Embryonic facial prominence (tissue), 1 donor: Measurements from ENCODE around the gene BAZ2B.
"Not testable (repeated sequence)": the region's sequence is repeated elsewhere in the genome, so short reads cannot be mapped to it uniquely, and the experiment has no call there.

Experiments
- DNase-seq: peaks from one replicate; pipeline ENCODE4 v3.0.0-alpha.2; 2016; ENCODE audit errors: extremely low spot score

BAZ2B gene

GRCh38 chr2:159419403-159419802 lies 196.9 kb downstream of the BAZ2B start:
- no peak for DNase-seq

- no peak for DNase-seq
Observed at GRCh38 chr2:159411460-159411859, 204.9 kb downstream of the BAZ2B start.

- DNase-seq, result no peak
Observed at GRCh38 chr2:159410276-159410675, 206.1 kb downstream of the BAZ2B start.

- no peak for DNase-seq
Observed at GRCh38 chr2:159409116-159409800, 207.1 kb downstream of the BAZ2B start.

- no peak for DNase-seq
Observed at GRCh38 chr2:159402790-159403189, 213.6 kb downstream of the BAZ2B start.

GRCh38 chr2:159402160-159402559 lies 214.2 kb downstream of the BAZ2B start:
- not testable (repeated sequence) for DNase-seq

- DNase-seq, result no peak
Observed at GRCh38 chr2:159399716-159400415, 216.5 kb downstream of the BAZ2B start.

- no peak for DNase-seq
Observed at GRCh38 chr2:159396799-159397198, 219.5 kb downstream of the BAZ2B start.

GRCh38 chr2:159382447-159383028 lies 233.8 kb downstream of the BAZ2B start:
- no peak for DNase-seq

- DNase-seq, result no peak
Observed at GRCh38 chr2:159381574-159381973, 234.8 kb downstream of the BAZ2B start.

- DNase-seq, result no peak
Observed at GRCh38 chr2:159380685-159381239, 235.6 kb downstream of the BAZ2B start.

GRCh38 chr2:159379181-159379580 lies 237.2 kb downstream of the BAZ2B start:
- DNase-seq, result no peak

GRCh38 chr2:159375241-159375640 lies 241.1 kb downstream of the BAZ2B start:
- no peak for DNase-seq

- DNase-seq, result no peak
Observed at GRCh38 chr2:159371506-159371905, 244.8 kb downstream of the BAZ2B start.

- no peak for DNase-seq
Observed at GRCh38 chr2:159366538-159366937, 249.8 kb downstream of the BAZ2B start.

- no peak for DNase-seq
Observed at GRCh38 chr2:159362816-159363251, 253.5 kb downstream of the BAZ2B start.

- DNase-seq, result no peak
Observed at GRCh38 chr2:159362094-159362493, 254.3 kb downstream of the BAZ2B start.

- DNase-seq, result not testable (repeated sequence)
Observed at GRCh38 chr2:159361603-159362002, 254.7 kb downstream of the BAZ2B start.

GRCh38 chr2:159356053-159356554 lies 260.2 kb downstream of the BAZ2B start:
- no peak for DNase-seq

GRCh38 chr2:159351977-159352376 lies 264.4 kb downstream of the BAZ2B start:
- no peak for DNase-seq

GRCh38 chr2:159349674-159350299 lies 266.6 kb downstream of the BAZ2B start:
- DNase-seq, result no peak
